ENCODE data around the gene ATG10.

Gene ATG10

GRCh38 chr5:82277987-82278710, 306.3 kb downstream of the ATG10 start, which contains the start of gene RPS23:
RPS23 (minus strand) TSS chr5:82278354; CDS start chr5:82278323, 31 bp downstream.
- peak; percentile 66 for DNase-seq (ENCODE audit: low read depth)

GRCh38 chr5:82278711-82279370, 307.0 kb downstream of the ATG10 start:
- no peak for DNase-seq (ENCODE audit: low read depth)

- no peak for DNase-seq (ENCODE audit: low read depth)
Measured at GRCh38 chr5:82283893-82284292, 312.1 kb downstream of the ATG10 start.

- DNase-seq (ENCODE audit: low read depth) = no peak
Measured at GRCh38 chr5:82285206-82285605, 313.4 kb downstream of the ATG10 start.

GRCh38 chr5:82287625-82288024, 315.8 kb downstream of the ATG10 start:
- DNase-seq (ENCODE audit: low read depth) = no peak

GRCh38 chr5:82290005-82290404, 318.2 kb downstream of the ATG10 start:
- DNase-seq (ENCODE audit: low read depth) = no peak

GRCh38 chr5:82290908-82291307, 319.1 kb downstream of the ATG10 start:
- no peak for DNase-seq (ENCODE audit: low read depth)

- DNase-seq (ENCODE audit: low read depth) = no peak
Measured at GRCh38 chr5:82291420-82291819, 319.6 kb downstream of the ATG10 start.

GRCh38 chr5:82295144-82295543, 323.3 kb downstream of the ATG10 start:
- DNase-seq (ENCODE audit: low read depth) = no peak

- no peak for DNase-seq (ENCODE audit: low read depth)
Measured at GRCh38 chr5:82295959-82296531, 324.2 kb downstream of the ATG10 start.

GRCh38 chr5:82296929-82297328, 325.1 kb downstream of the ATG10 start:
- DNase-seq (ENCODE audit: low read depth) = no peak

GRCh38 chr5:82297711-82298110, 325.9 kb downstream of the ATG10 start:
- DNase-seq (ENCODE audit: low read depth) = no peak

GRCh38 chr5:82298668-82299067, 326.8 kb downstream of the ATG10 start:
- no peak for DNase-seq (ENCODE audit: low read depth)

GRCh38 chr5:82301190-82301589, 329.4 kb downstream of the ATG10 start:
- DNase-seq (ENCODE audit: low read depth) = no peak
